ENCODE results near the gene SLC1A2.

GRCh38 chr11:35307221-35307621 lies 112.1 kb downstream of the SLC1A2 start:
- TF ChIP-seq CTCF (IDR thresholded peaks at IDR 0.05) (no peak), ZNF121 (CRISPR knock-in tag; IDR thresholded peaks at IDR 0.05) (no peak), CREB1 (CRISPR knock-in tag; IDR thresholded peaks at IDR 0.05) (no peak), FOXK1 (CRISPR knock-in tag; IDR thresholded peaks at IDR 0.05) (no peak)
- TF ChIP-seq, protein P1, sequence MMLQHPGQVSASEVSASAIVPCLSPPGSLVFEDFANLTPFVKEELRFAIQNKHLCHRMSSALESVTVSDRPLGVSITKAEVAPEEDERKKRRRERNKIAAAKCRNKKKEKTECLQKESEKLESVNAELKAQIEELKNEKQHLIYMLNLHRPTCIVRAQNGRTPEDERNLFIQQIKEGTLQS (CRISPR knock-in tag; conservative IDR thresholded peaks at IDR 0.05), result no peak
- TF ChIP-seq, protein P2, sequence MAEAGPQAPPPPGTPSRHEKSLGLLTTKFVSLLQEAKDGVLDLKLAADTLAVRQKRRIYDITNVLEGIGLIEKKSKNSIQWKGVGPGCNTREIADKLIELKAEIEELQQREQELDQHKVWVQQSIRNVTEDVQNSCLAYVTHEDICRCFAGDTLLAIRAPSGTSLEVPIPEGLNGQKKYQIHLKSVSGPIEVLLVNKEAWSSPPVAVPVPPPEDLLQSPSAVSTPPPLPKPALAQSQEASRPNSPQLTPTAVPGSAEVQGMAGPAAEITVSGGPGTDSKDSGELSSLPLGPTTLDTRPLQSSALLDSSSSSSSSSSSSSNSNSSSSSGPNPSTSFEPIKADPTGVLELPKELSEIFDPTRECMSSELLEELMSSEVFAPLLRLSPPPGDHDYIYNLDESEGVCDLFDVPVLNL (CRISPR knock-in tag; IDR thresholded peaks at IDR 0.05; ENCODE audit: borderline replicate concordance, low read depth), result no peak
- TF ChIP-seq, protein P3, sequence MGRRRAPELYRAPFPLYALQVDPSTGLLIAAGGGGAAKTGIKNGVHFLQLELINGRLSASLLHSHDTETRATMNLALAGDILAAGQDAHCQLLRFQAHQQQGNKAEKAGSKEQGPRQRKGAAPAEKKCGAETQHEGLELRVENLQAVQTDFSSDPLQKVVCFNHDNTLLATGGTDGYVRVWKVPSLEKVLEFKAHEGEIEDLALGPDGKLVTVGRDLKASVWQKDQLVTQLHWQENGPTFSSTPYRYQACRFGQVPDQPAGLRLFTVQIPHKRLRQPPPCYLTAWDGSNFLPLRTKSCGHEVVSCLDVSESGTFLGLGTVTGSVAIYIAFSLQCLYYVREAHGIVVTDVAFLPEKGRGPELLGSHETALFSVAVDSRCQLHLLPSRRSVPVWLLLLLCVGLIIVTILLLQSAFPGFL (CRISPR knock-in tag; IDR thresholded peaks at IDR 0.05; ENCODE audit: borderline replicate concordance), result no peak
- TF ChIP-seq, protein P4, sequence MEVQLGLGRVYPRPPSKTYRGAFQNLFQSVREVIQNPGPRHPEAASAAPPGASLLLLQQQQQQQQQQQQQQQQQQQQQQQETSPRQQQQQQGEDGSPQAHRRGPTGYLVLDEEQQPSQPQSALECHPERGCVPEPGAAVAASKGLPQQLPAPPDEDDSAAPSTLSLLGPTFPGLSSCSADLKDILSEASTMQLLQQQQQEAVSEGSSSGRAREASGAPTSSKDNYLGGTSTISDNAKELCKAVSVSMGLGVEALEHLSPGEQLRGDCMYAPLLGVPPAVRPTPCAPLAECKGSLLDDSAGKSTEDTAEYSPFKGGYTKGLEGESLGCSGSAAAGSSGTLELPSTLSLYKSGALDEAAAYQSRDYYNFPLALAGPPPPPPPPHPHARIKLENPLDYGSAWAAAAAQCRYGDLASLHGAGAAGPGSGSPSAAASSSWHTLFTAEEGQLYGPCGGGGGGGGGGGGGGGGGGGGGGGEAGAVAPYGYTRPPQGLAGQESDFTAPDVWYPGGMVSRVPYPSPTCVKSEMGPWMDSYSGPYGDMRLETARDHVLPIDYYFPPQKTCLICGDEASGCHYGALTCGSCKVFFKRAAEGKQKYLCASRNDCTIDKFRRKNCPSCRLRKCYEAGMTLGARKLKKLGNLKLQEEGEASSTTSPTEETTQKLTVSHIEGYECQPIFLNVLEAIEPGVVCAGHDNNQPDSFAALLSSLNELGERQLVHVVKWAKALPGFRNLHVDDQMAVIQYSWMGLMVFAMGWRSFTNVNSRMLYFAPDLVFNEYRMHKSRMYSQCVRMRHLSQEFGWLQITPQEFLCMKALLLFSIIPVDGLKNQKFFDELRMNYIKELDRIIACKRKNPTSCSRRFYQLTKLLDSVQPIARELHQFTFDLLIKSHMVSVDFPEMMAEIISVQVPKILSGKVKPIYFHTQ (CRISPR knock-in tag; IDR thresholded peaks at IDR 0.05), result no peak
